ENCODE data around the gene CCM2.

Gene CCM2

GRCh38 chr7:45036317-45036716 lies 36.3 kb downstream of the CCM2 start:
- peaks cover 0 to 20% (median 15%) of the 10 kb centered on the region in 4 donors for H3K4me1 ChIP-seq
- no peak for TF ChIP-seq CTCF (IDR thresholded peaks at IDR 0.05)
- no peak overlapping the region for H3K27ac ChIP-seq
- no peak overlapping the region for H3K4me3 ChIP-seq
- H3K9me3 ChIP-seq, result no peaks in the 10 kb centered on the region
- peaks cover 11 to 29% (median 18%) of the 10 kb centered on the region in 3 donors for H3K36me3 ChIP-seq
- DNase-seq, result peak in 1 of 2 donors; percentile 11
- H3K27me3 ChIP-seq, result no peaks in the 10 kb centered on the region
- intact Hi-C loops (cut with DNase I; ENCODE audit: low total_unique reads), result no loop called here

GRCh38 chr7:45036796-45037195 lies 36.8 kb downstream of the CCM2 start:
- peak in 1 of 2 donors; percentile 38 for DNase-seq
- Histone ChIP-seq H3K9me3 (no peaks in the 10 kb centered on the region), H3K27ac (no peak overlapping the region), H3K4me3 (no peak overlapping the region), H3K27me3 (no peaks in the 10 kb centered on the region), H3K36me3 (peaks cover 16 to 34% (median 22%) of the 10 kb centered on the region in 3 donors), H3K4me1 (peaks cover 0 to 20% (median 15%) of the 10 kb centered on the region in 4 donors)
- intact Hi-C loops (cut with DNase I; ENCODE audit: low total_unique reads), result no loop called here
- no peak for TF ChIP-seq CTCF (IDR thresholded peaks at IDR 0.05)

GRCh38 chr7:45037876-45038275 lies 37.9 kb downstream of the CCM2 start:
- DNase-seq, result peak in 1 of 2 donors; percentile 12
- H3K27me3 ChIP-seq, result no peaks in the 10 kb centered on the region
- H3K4me3 ChIP-seq, result no peak overlapping the region
- peaks cover 17 to 40% (median 26%) of the 10 kb centered on the region in 3 donors for H3K36me3 ChIP-seq
- no peak overlapping the region for H3K27ac ChIP-seq
- H3K9me3 ChIP-seq, result no peaks in the 10 kb centered on the region
- peaks cover 0 to 20% (median 15%) of the 10 kb centered on the region in 4 donors for H3K4me1 ChIP-seq
- intact Hi-C loops (cut with DNase I; ENCODE audit: low total_unique reads), result no loop called here
- no peak for TF ChIP-seq CTCF (IDR thresholded peaks at IDR 0.05)

- H3K9me3 ChIP-seq, result no peaks in the 10 kb centered on the region
Measured at GRCh38 chr7:45039106-45039505, 39.1 kb downstream of the CCM2 start.

GRCh38 chr7:45044338-45044737 lies 44.3 kb downstream of the CCM2 start:
- no peak overlapping the region for H3K27ac ChIP-seq
- H3K4me3 ChIP-seq, result no peak overlapping the region
- intact Hi-C loops (cut with DNase I; ENCODE audit: low total_unique reads), result no loop called here
- DNase-seq, result peak in 1 of 2 donors; percentile 5
- TF ChIP-seq CTCF (IDR thresholded peaks at IDR 0.05), result no peak
- H3K4me1 ChIP-seq, result no peaks in the 10 kb centered on the region
- H3K27me3 ChIP-seq, result no peaks in the 10 kb centered on the region
- peaks cover 26 to 49% (median 34%) of the 10 kb centered on the region in 3 donors for H3K36me3 ChIP-seq
- H3K9me3 ChIP-seq, result no peaks in the 10 kb centered on the region

More at GRCh38 chr7:45039106-45039505, 39.1 kb downstream of the CCM2 start:
- Histone ChIP-seq H3K36me3 (peaks cover 26 to 41% (median 34%) of the 10 kb centered on the region in 3 donors), H3K4me1 (peaks cover 0 to 8% (median 3%) of the 10 kb centered on the region in 4 donors), H3K27ac (no peak overlapping the region), H3K4me3 (no peak overlapping the region), H3K27me3 (no peaks in the 10 kb centered on the region)
- peak in 1 of 2 donors; percentile 13 for DNase-seq
- intact Hi-C loops (cut with DNase I; ENCODE audit: low total_unique reads), result no loop called here
- TF ChIP-seq CTCF (IDR thresholded peaks at IDR 0.05), result no peak

- H3K27ac ChIP-seq, result no peak overlapping the region
- H3K9me3 ChIP-seq, result no peaks in the 10 kb centered on the region
- H3K36me3 ChIP-seq, result peaks cover 10 to 21% (median 12%) of the 10 kb centered on the region in 3 donors
- no peak overlapping the region for H3K4me3 ChIP-seq
- no peak for TF ChIP-seq CTCF (IDR thresholded peaks at IDR 0.05)
- H3K27me3 ChIP-seq, result no peaks in the 10 kb centered on the region
- H3K4me1 ChIP-seq, result no peaks in the 10 kb centered on the region
- no peak for DNase-seq
- intact Hi-C loops (cut with DNase I; ENCODE audit: low total_unique reads), result no loop called here
Measured at GRCh38 chr7:45048748-45049147, 48.7 kb downstream of the CCM2 start.

All from tibial artery (tissue), 4 donors.